Ascending aorta (tissue), 2 donors: Measurements from ENCODE around the gene LRRC23. TPM values are rescaled to one million over a fixed set of nuclear protein-coding genes. Genes with fewer than 3 reads are reported as not detected.

Experiments used
- DNase-seq, 2 donors: peaks; one replicate each; pipeline ENCODE4 v3.0.0-alpha.2; 2019; ENCODE audit warnings: low spot score in 2 of 2
- H3K27ac ChIP-seq, 2 donors: fragments of 200-600 bp; sonication (generic); one replicate each; pipeline ENCODE4 v1.5.1; 2016 to 2017; ENCODE audit warnings: mild to moderate bottlenecking in 1 of 2
- H3K27me3 ChIP-seq: fragments of 200-600 bp; sonication (generic); one replicate; pipeline ENCODE4 v1.5.1; 2017
- H3K36me3 ChIP-seq, 2 donors: fragments of 200-600 bp; sonication (generic); one replicate each; pipeline ENCODE4 v1.5.1; 2016
- H3K4me1 ChIP-seq, 2 donors: fragments of 200-600 bp; sonication (generic); one replicate each; pipeline ENCODE4 v1.5.1; 2016 to 2017; ENCODE audit warnings: mild to moderate bottlenecking in 1 of 2
- H3K4me3 ChIP-seq, 2 donors: fragments of 200-600 bp; sonication (generic); one replicate each; pipeline ENCODE4 v1.5.1; 2016 to 2017; ENCODE audit warnings: mild to moderate bottlenecking in 1 of 2
- H3K9me3 ChIP-seq, 2 donors: fragments of 200-600 bp; sonication (generic); one replicate each; pipeline ENCODE4 v1.5.1; 2016
- intact Hi-C: fragments of 100-400 bp; cut with DNase I; formaldehyde crosslinking; loops from one replicate; pipeline ENCODE4 v1.15.1; 2023
- total RNA-seq: library from RNA; depleted of rRNA; stranded (reverse); fragments of >200 nt; gene quantifications from one replicate; pipeline ENCODE4 v1.1.0, GENCODE V29; 2016
- TF ChIP-seq, protein P1 (sequence below), 3 experiments: fragments of 200-600 bp in 2 of 3; fragments of 450-650 bp in 1 of 3; sonication (generic) in 2 of 3; IDR thresholded peaks; one replicate each; pipeline ENCODE4 v1.5.1; 2016 to 2019; ENCODE audit warnings: antibody characterized with exemption in 3 of 3, mild to moderate bottlenecking in 1 of 3, moderate library complexity in 1 of 3

LRRC23 gene
- total RNA-seq, result 6.6 TPM

- no peaks in the 10 kb centered on the region for H3K27me3 ChIP-seq
These were observed at the start of gene LRRC23 for GRCh38 chr12:6904280-6905276. Gene LRRC23, plus strand, starts transcription at chr12:6904822. Its CDS starts 812 bp downstream, at chr12:6905634.

DNA sequence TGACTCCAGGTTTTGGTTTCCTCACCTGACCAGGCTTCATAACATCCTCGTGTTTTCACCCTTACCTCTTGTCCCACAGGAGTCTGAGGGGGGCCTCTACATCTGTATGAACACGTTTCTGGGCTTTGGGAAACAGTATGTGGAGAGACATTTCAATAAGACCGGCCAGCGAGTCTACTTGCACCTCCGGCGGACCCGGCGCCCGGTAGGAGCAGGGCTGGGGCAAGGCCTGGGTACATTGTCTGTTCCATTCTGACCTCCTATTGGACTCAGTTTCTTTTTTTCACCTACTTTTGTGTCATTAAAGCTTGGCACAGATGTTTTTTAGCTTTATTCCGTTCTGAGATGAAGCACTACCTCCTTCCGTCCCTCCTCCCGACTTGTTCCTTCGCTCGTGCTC is 49.3 kb upstream of the LRRC23 start:
- DNase-seq, result no peak
- Histone ChIP-seq H3K4me1 (peaks cover 4 to 18% of the 10 kb centered on the region in 2 donors), H3K36me3 (peaks cover 48 to 51% of the 10 kb centered on the region in 2 donors), H3K27ac (peak overlapping the region; percentile 60 to 87), H3K4me3 (no peak overlapping the region), H3K27me3 (no peaks in the 10 kb centered on the region), H3K9me3 (no peaks in the 10 kb centered on the region)
- TF ChIP-seq, protein P1, sequence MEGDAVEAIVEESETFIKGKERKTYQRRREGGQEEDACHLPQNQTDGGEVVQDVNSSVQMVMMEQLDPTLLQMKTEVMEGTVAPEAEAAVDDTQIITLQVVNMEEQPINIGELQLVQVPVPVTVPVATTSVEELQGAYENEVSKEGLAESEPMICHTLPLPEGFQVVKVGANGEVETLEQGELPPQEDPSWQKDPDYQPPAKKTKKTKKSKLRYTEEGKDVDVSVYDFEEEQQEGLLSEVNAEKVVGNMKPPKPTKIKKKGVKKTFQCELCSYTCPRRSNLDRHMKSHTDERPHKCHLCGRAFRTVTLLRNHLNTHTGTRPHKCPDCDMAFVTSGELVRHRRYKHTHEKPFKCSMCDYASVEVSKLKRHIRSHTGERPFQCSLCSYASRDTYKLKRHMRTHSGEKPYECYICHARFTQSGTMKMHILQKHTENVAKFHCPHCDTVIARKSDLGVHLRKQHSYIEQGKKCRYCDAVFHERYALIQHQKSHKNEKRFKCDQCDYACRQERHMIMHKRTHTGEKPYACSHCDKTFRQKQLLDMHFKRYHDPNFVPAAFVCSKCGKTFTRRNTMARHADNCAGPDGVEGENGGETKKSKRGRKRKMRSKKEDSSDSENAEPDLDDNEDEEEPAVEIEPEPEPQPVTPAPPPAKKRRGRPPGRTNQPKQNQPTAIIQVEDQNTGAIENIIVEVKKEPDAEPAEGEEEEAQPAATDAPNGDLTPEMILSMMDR (IDR thresholded peaks at IDR 0.05), result no peak
- intact Hi-C loops, result no loop called here

More at GRCh38 chr12:6904280-6905276, at the start of gene LRRC23:
- H3K4me1 ChIP-seq, result peaks cover 0 to 5% of the 10 kb centered on the region in 2 donors
- no peaks in the 10 kb centered on the region for H3K9me3 ChIP-seq
- peak within 1 kb of the TSS; percentile 58 to 81 for H3K4me3 ChIP-seq
- intact Hi-C loops, result loop anchor here (1.0 kb wide), 3 partner anchors 13 to 37 kb away; partner anchors contain the start of genes SPSB2 and TPI1
- H3K27ac ChIP-seq, result peak within 1 kb of the TSS; percentile 73 to 82
- TF ChIP-seq, protein P1 (IDR thresholded peaks at IDR 0.05), result no peak
- H3K36me3 ChIP-seq, result peaks cover 0 to 4% of the 10 kb centered on the region in 2 donors
- DNase-seq, result peak; percentile 89 to 99

- TF ChIP-seq, protein P1 (IDR thresholded peaks at IDR 0.05), result no peak
- Histone ChIP-seq H3K9me3 (no peaks in the 10 kb centered on the region), H3K4me1 (peaks cover 0 to 7% of the 10 kb centered on the region in 2 donors), H3K36me3 (peaks cover 81 to 86% of the 10 kb centered on the region in 2 donors), H3K4me3 (no peak overlapping the region), H3K27ac (no peak overlapping the region), H3K27me3 (no peaks in the 10 kb centered on the region)
- intact Hi-C loops, result no loop called here
- no peak for DNase-seq
These were observed 45.8 kb upstream of the LRRC23 start for GRCh38 chr12:6858799-6859198.

DNA sequence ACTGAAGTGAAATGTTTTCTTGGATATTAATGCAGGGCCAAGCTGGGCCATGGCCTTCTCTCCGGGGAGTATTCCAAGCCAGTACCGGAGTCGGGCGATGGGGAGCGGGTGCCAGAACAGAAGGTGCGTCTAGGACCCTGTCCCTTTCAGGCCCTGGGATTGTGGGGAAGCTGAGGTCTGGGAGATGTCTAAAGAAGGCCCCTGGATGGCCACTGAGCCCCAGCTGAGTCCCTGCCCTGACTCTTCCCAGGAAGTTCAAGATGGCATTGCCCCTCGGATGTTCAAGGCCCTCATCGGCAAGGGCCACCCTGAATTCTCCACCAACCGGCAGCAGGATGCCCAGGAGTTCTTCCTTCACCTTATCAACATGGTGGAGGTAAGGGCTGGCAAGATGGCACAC is 44.5 kb upstream of the LRRC23 start:
- DNase-seq, result no peak
- no peaks in the 10 kb centered on the region for H3K9me3 ChIP-seq
- no peaks in the 10 kb centered on the region for H3K4me1 ChIP-seq
- intact Hi-C loops, result no loop called here
- no peak overlapping the region for H3K27ac ChIP-seq
- peaks cover 93 to 99% of the 10 kb centered on the region in 2 donors for H3K36me3 ChIP-seq
- TF ChIP-seq, protein P1 (IDR thresholded peaks at IDR 0.05), result no peak
- no peaks in the 10 kb centered on the region for H3K27me3 ChIP-seq
- no peak overlapping the region for H3K4me3 ChIP-seq

GRCh38 chr12:6860942-6861341 is 43.7 kb upstream of the LRRC23 start:
- Histone ChIP-seq H3K36me3 (peaks cover 90 to 97% of the 10 kb centered on the region in 2 donors), H3K4me3 (no peak overlapping the region), H3K9me3 (no peaks in the 10 kb centered on the region), H3K4me1 (no peaks in the 10 kb centered on the region), H3K27ac (no peak overlapping the region), H3K27me3 (no peaks in the 10 kb centered on the region)
- intact Hi-C loops, result no loop called here
- TF ChIP-seq, protein P1 (IDR thresholded peaks at IDR 0.05), result no peak
- DNase-seq, result no peak
